Suprapubic skin (tissue), 4 donors: ENCODE measurements around the gene PRKRIP1. TPM values are rescaled to one million over a fixed set of nuclear protein-coding genes. Genes with fewer than 3 reads are reported as not detected.

Source experiments
- DNase-seq, 2 donors: peaks; one replicate each; pipeline ENCODE4 v3.0.0-alpha.2; 2019; ENCODE audit warnings: low spot score in 2 of 2
- H3K27ac ChIP-seq: fragments of 200-600 bp; sonication (generic); one replicate; pipeline ENCODE4 v1.5.1; 2019
- H3K27me3 ChIP-seq: fragments of 200-600 bp; sonication (generic); one replicate; pipeline ENCODE4 v1.5.1; 2019
- H3K36me3 ChIP-seq: fragments of 200-600 bp; sonication (generic); one replicate; pipeline ENCODE4 v1.5.1; 2019
- H3K4me1 ChIP-seq: fragments of 200-600 bp; sonication (generic); one replicate; pipeline ENCODE4 v1.5.1; 2019
- H3K4me3 ChIP-seq: fragments of 200-600 bp; sonication (generic); one replicate; pipeline ENCODE4 v1.5.1; 2019; ENCODE audit warnings: mild to moderate bottlenecking
- H3K9me3 ChIP-seq: fragments of 200-600 bp; sonication (generic); one replicate; pipeline ENCODE4 v1.5.1; 2019
- EP300 ChIP-seq: sonication (generic); formaldehyde crosslinking; IDR thresholded peaks from one replicate; pipeline ENCODE4 v1.6.1; 2017; ENCODE audit warnings: antibody characterized with exemption
- POLR2A ChIP-seq, 2 donors: fragments of 450-650 bp; IDR thresholded peaks; one replicate each; pipeline ENCODE4 v1.6.1; 2017; ENCODE audit warnings: antibody characterized with exemption in 2 of 2, mild to moderate bottlenecking in 2 of 2, moderate library complexity in 2 of 2
- POLR2AphosphoS5 ChIP-seq, 3 donors: sonication (generic); formaldehyde crosslinking; IDR thresholded peaks; one replicate each; pipeline ENCODE4 v1.6.1; 2017; ENCODE audit warnings: antibody characterized with exemption in 3 of 3
- WGBS: methylation state at CpG from one replicate; pipeline ENCODE4 v1.1.5; 2018; 5-methylcytosine and 5-hydroxymethylcytosine counted together
- total RNA-seq, 4 donors: library from RNA; depleted of rRNA; stranded (reverse); fragments of >200 nt; gene quantifications; one replicate each; pipeline ENCODE4 v1.1.0, GENCODE V29; 2016
- TF ChIP-seq, protein P1 (sequence below), 2 donors: fragments of 200-600 bp in 1 of 2; fragments of 450-650 bp in 1 of 2; sonication (generic) in 1 of 2; IDR thresholded peaks; one replicate each; pipeline ENCODE4 v1.5.1; 2016 to 2019; ENCODE audit warnings: antibody characterized with exemption in 2 of 2, mild to moderate bottlenecking in 1 of 2, moderate library complexity in 1 of 2

Gene PRKRIP1
- total RNA-seq, 4 donors from 2014 or later = 21.5 to 54.7 (median 23.3) TPM

DNA sequence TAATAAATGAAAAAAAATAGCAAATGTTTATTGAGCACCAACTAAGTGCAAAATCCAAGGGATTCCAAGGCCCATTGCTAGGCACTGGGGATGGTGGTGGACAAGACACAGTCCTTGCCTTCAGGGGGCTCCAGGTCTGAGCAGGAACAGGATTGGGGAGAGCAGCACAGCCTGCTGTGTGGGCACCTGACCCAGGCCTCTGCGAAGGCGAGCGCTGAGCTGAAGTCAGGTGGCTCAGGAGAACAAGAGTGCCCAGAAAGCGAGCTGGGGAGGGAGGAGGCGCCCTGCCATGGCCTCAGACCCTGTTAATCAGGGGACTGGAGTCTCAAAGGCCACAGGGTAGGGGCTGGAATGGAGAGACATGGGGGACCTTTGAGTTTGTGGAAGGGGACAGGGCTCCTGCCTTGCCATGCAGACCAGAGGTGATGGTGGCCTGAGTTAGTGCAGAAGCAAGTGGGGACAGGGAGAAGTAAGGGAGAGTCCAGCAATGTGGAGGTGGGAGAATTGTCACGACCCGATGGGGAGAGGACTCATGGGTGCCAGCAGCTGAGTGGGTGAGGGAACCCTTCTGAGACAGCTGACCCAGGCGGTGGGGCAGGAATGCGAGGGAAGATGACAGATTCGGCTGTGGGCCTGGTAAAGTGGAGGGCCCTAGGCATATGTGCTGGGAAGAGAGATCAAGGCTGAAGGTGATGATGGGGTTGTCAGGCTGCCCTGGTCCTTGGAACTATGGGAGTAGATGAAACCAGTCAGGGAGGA, 33.2 kb downstream of the PRKRIP1 start:
- 86% methylated on average over 10 of the region's 10 CpGs for WGBS
- peaks cover 36% of the 10 kb centered on the region for H3K4me1 ChIP-seq
- H3K27ac ChIP-seq = no peak overlapping the region
- no peaks in the 10 kb centered on the region for H3K27me3 ChIP-seq
- no peak overlapping the region for H3K4me3 ChIP-seq
- H3K9me3 ChIP-seq = no peaks in the 10 kb centered on the region
- TF ChIP-seq POLR2AphosphoS5 (IDR thresholded peaks at IDR 0.05) = no peak
- TF ChIP-seq, protein P1, sequence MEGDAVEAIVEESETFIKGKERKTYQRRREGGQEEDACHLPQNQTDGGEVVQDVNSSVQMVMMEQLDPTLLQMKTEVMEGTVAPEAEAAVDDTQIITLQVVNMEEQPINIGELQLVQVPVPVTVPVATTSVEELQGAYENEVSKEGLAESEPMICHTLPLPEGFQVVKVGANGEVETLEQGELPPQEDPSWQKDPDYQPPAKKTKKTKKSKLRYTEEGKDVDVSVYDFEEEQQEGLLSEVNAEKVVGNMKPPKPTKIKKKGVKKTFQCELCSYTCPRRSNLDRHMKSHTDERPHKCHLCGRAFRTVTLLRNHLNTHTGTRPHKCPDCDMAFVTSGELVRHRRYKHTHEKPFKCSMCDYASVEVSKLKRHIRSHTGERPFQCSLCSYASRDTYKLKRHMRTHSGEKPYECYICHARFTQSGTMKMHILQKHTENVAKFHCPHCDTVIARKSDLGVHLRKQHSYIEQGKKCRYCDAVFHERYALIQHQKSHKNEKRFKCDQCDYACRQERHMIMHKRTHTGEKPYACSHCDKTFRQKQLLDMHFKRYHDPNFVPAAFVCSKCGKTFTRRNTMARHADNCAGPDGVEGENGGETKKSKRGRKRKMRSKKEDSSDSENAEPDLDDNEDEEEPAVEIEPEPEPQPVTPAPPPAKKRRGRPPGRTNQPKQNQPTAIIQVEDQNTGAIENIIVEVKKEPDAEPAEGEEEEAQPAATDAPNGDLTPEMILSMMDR (IDR thresholded peaks at IDR 0.05) = no peak
- TF ChIP-seq EP300 = no peak
- no peak for TF ChIP-seq POLR2A (IDR thresholded peaks at IDR 0.05)
- no peak for DNase-seq
- peaks cover 26% of the 10 kb centered on the region for H3K36me3 ChIP-seq

DNA sequence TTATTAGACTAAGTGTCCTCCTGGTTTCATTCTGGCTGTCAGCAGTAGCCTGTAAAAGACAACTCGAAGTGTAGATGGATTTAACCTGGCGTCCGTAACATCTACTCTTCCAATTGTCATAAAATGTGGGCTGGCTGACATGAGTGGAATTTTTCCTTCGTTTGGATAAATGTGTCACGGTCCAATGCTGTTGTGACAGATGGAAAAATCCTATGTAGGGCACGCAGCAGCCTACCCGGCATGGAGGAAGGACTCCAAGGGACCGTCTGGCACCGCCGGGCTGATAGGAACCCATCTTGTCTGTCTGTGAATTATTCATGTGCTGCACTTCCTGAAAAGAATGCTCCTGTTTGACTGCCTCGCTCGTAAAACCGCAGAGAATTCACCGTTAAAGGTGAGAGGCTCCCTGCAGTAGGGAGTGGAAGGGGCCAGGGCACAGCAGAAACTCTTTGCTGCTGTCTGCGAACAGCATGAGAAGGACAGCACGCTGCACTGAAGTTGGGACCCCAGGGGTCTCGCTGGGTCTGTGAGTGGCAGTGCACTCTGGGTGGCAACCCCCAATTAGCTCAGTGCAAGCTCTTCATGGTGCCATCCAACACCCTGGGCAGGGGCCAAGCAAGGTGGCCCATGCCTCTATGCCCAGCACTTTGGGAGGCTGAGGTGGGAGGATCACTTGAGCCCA, 35.6 kb downstream of the PRKRIP1 start:
- 45% methylated on average over 12 of the region's 17 CpGs for WGBS
- H3K36me3 ChIP-seq = peaks cover 2% of the 10 kb centered on the region
- peak overlapping the region; percentile 22 for H3K27ac ChIP-seq

DNA sequence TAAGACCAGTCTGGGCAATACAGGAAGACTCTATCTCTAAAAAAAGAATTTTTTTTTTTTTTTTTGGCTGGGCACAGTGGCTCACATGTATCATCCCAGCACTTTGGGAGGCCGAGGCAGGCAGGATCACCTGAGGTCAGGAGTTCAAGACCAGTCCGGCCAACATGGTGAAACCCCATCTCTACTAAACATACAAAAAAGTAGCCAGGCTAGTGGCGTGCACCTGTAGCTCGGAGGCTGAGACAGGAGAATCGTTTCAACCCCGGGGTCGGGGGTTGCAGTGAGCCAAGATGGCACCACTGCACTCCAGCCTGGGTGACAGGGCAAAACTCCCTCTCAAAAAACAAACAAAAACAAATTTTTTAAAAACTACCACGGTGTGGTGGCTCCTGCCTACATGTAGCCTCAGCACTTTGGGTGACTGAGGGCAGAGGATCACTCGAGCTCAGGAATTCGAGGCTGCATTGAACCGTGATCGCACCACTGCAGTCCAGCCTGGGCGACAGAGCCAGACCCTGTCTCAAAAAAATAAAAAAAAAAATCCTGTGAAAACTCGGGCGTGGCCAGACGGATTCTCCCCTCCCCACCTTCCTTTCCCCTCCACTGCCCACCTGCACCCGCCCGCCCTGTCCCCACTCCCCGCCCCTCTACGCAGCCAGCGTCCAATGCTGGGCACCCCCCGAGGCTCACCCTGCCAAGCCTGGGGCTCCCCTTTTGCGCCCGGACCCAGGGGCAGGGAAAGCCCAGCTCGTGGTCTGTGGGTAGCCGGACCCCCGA, 36.5 kb downstream of the PRKRIP1 start:
- 30% methylated on average over 15 of the region's 27 CpGs for WGBS
- H3K27me3 ChIP-seq = no peaks in the 10 kb centered on the region
- peak overlapping the region; percentile 89 for H3K4me3 ChIP-seq
- no peak for DNase-seq
- H3K27ac ChIP-seq = no peak overlapping the region
- no peaks in the 10 kb centered on the region for H3K36me3 ChIP-seq
- peaks cover 36% of the 10 kb centered on the region for H3K4me1 ChIP-seq
- TF ChIP-seq POLR2AphosphoS5 (IDR thresholded peaks at IDR 0.05) (no peak), EP300 (no peak), POLR2A (IDR thresholded peaks at IDR 0.05) (no peak)
- TF ChIP-seq, protein P1 (IDR thresholded peaks at IDR 0.05) = no peak
- H3K9me3 ChIP-seq = no peaks in the 10 kb centered on the region

More for the DNA sequence above, 35.6 kb downstream of the PRKRIP1 start:
- TF ChIP-seq, protein P1 (IDR thresholded peaks at IDR 0.05) = no peak
- TF ChIP-seq POLR2AphosphoS5 (IDR thresholded peaks at IDR 0.05) (no peak), POLR2A (IDR thresholded peaks at IDR 0.05) (no peak), EP300 (no peak)
- H3K9me3 ChIP-seq = no peaks in the 10 kb centered on the region
- H3K4me3 ChIP-seq = no peak overlapping the region
- no peaks in the 10 kb centered on the region for H3K27me3 ChIP-seq
- no peak for DNase-seq
- peaks cover 37% of the 10 kb centered on the region for H3K4me1 ChIP-seq

DNA sequence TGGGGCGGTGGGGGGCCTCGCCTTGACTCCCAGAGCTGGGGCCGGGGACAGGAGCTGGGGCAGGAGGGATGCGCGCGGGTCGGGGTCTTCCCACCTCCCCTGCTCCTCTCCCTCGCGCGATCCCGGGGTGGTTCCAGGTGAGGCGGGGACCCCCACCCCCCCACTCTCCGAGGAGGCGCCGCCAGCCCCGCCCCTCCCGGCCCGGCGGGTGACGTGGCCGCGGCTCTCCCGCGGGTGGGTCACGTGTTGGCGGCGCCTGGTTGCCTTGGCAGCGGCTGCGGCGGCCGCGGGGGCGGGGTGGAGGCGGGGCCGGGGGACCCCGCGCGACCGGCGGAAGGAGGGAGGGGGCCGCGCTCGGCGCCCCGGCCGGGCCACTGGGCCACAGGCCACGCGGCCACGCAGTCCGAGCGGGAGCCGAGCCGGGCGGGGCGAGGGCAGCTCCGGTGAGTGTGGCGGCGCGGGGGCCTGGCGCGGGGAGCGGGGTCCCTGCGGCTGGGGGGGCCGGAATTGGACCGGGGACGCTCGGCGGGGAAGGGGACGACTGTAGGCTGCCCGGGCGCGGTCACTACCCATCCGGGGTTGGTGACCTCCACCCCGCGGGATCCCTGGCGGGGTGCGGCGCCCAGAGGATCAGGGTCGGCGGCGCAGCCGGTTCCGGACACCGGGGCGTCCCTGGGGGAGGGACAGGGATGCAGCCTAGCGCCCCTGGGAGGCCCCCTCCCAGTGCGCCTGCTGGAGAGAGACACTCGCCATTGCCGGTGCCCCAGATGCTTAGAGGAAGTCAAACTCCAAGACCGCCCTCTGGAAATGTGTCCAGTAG, 37.3 kb downstream of the PRKRIP1 start, which contains the start of gene ORAI2:
Gene ORAI2, plus strand, starts transcription at position 357 of the 820 bp plus-strand sequence. CDS start 5,382 bp downstream, outside the sequence.
- DNase-seq = peak in 1 of 2 donors; percentile 83
- Histone ChIP-seq H3K27ac (no peak within 1 kb of the TSS), H3K36me3 (no peaks in the 10 kb centered on the region), H3K27me3 (no peaks in the 10 kb centered on the region), H3K4me1 (peaks cover 36% of the 10 kb centered on the region), H3K9me3 (no peaks in the 10 kb centered on the region), H3K4me3 (peak within 1 kb of the TSS; percentile 89)
- 2% methylated on average over 23 of the region's 90 CpGs for WGBS
- TF ChIP-seq EP300 (no peak), POLR2AphosphoS5 (IDR thresholded peaks at IDR 0.05) (no peak), POLR2A (IDR thresholded peaks at IDR 0.05) (no peak)
- TF ChIP-seq, protein P1 (IDR thresholded peaks at IDR 0.05) = no peak
